H9 (cell line): Measurements from ENCODE around the gene CERS6. TPM values are rescaled to one million over a fixed set of nuclear protein-coding genes. Genes with fewer than 3 reads are reported as not detected.

Source experiments
- DNase-seq: peaks from one replicate; pipeline ENCODE4 v3.0.0-alpha.2; 2017
- H2AFZ ChIP-seq: one replicate; pipeline ENCODE4 v1.6.1; 2013; ENCODE audit warnings: mild to moderate bottlenecking, low read length, control low read depth, moderate library complexity
- H2AK5ac ChIP-seq: 2 replicates; pipeline ENCODE4 v1.6.1; 2013; ENCODE audit warnings: low read length, control low read depth, mixed read lengths; ENCODE audit not compliant: insufficient read length
- H2BK120ac ChIP-seq: one replicate; pipeline ENCODE4 v1.6.1; 2013; ENCODE audit warnings: low read depth, mild to moderate bottlenecking, low read length, control low read depth, inconsistent platforms; ENCODE audit not compliant: poor library complexity, severe bottlenecking
- H2BK12ac ChIP-seq: 2 replicates; pipeline ENCODE4 v1.6.1; 2013; ENCODE audit warnings: low read length, control low read depth, mixed read lengths, low read depth; ENCODE audit not compliant: insufficient read length
- H2BK15ac ChIP-seq: 2 replicates; pipeline ENCODE4 v1.6.1; 2013; ENCODE audit warnings: low read depth, low read length, control low read depth
- H2BK20ac ChIP-seq: one replicate; pipeline ENCODE4 v1.6.1; 2013; ENCODE audit warnings: low read depth, mild to moderate bottlenecking, low read length, control low read depth, inconsistent platforms; ENCODE audit not compliant: poor library complexity, severe bottlenecking
- H2BK5ac ChIP-seq: 2 replicates; pipeline ENCODE4 v1.6.1; 2013; ENCODE audit warnings: low read length, control low read depth, mixed read lengths; ENCODE audit not compliant: insufficient read length
- H3K14ac ChIP-seq: 2 replicates; pipeline ENCODE4 v1.6.1; 2013; ENCODE audit warnings: low read length, control low read depth; ENCODE audit not compliant: insufficient read depth
- H3K18ac ChIP-seq: 2 replicates; pipeline ENCODE4 v1.6.1; 2013; ENCODE audit warnings: low read depth, mild to moderate bottlenecking, mixed read lengths, low read length, control low read depth; ENCODE audit not compliant: insufficient read length
- H3K23ac ChIP-seq: 2 replicates; pipeline ENCODE4 v1.6.1; 2013; ENCODE audit warnings: low read length, control low read depth, mixed read lengths, low read depth; ENCODE audit not compliant: insufficient read length
- H3K23me2 ChIP-seq: 2 replicates; pipeline ENCODE4 v1.6.1; 2013; ENCODE audit warnings: low read depth, mild to moderate bottlenecking, mixed read lengths, low read length, control low read depth; ENCODE audit not compliant: insufficient read length, poor library complexity, severe bottlenecking
- H3K27ac ChIP-seq: 2 replicates; pipeline ENCODE4 v1.5.1; 2013; ENCODE audit warnings: low read length, control low read depth, mixed read lengths, low read depth; ENCODE audit not compliant: insufficient read length
- H3K27me3 ChIP-seq: 2 replicates; pipeline ENCODE4 v1.6.1; 2013; ENCODE audit warnings: low read length, control low read depth, inconsistent platforms; ENCODE audit not compliant: insufficient read depth
- H3K4ac ChIP-seq: 2 replicates; pipeline ENCODE4 v1.6.1; 2013; ENCODE audit warnings: low read depth, mild to moderate bottlenecking, control low read depth, inconsistent platforms, low read length, moderate library complexity
- H3K4me1 ChIP-seq: 2 replicates; pipeline ENCODE4 v1.6.1; 2013; ENCODE audit warnings: low read length, control low read depth, inconsistent platforms; ENCODE audit not compliant: insufficient read depth
- H3K4me2 ChIP-seq: 2 replicates; pipeline ENCODE4 v1.6.1; 2013; ENCODE audit warnings: low read length, control low read depth, mixed read lengths; ENCODE audit not compliant: insufficient read length, insufficient read depth
- H3K56ac ChIP-seq: 2 replicates; pipeline ENCODE4 v1.6.1; 2013; ENCODE audit warnings: low read depth, mild to moderate bottlenecking, mixed read lengths, low read length, control low read depth; ENCODE audit not compliant: insufficient read length
- H3K79me1 ChIP-seq: 2 replicates; pipeline ENCODE4 v1.6.1; 2013; ENCODE audit warnings: low read depth, mild to moderate bottlenecking, moderate library complexity, low read length, control low read depth, inconsistent platforms; ENCODE audit not compliant: insufficient read depth, poor library complexity, severe bottlenecking
- H3K79me2 ChIP-seq: 2 replicates; pipeline ENCODE4 v1.6.1; 2013; ENCODE audit warnings: low read length, control low read depth, inconsistent platforms; ENCODE audit not compliant: insufficient read depth
- H3K9ac ChIP-seq: 2 replicates; pipeline ENCODE4 v1.6.1; 2013; ENCODE audit warnings: low read length, control low read depth, mixed read lengths; ENCODE audit not compliant: insufficient read length; ENCODE audit errors: extremely low read depth
- H3K9me3 ChIP-seq: one replicate; pipeline ENCODE4 v1.6.1; 2013; ENCODE audit warnings: low read depth, low read length, inconsistent platforms; ENCODE audit not compliant: control insufficient read depth
- H3T11ph ChIP-seq: one replicate; pipeline ENCODE4 v1.6.1; 2013; ENCODE audit warnings: mild to moderate bottlenecking, low read length, control low read depth, inconsistent platforms
- H4K20me1 ChIP-seq: one replicate; pipeline ENCODE4 v1.6.1; 2013; ENCODE audit not compliant: control insufficient read depth, insufficient read length, insufficient read depth
- H4K5ac ChIP-seq: 2 replicates; pipeline ENCODE4 v1.6.1; 2013; ENCODE audit warnings: low read depth, mild to moderate bottlenecking, mixed read lengths, low read length, control low read depth; ENCODE audit not compliant: insufficient read length
- H4K8ac ChIP-seq: replicated peaks from 2 replicates; pipeline ENCODE4 v1.6.1; 2013; ENCODE audit warnings: low read length, control low read depth, mixed read lengths, low read depth; ENCODE audit not compliant: insufficient read length
- H4K91ac ChIP-seq: 2 replicates; pipeline ENCODE4 v1.6.1; 2013; ENCODE audit warnings: low read depth, mild to moderate bottlenecking, moderate library complexity, mixed read lengths, low read length, control low read depth; ENCODE audit not compliant: insufficient read length
- H3K27ac Mint-ChIP-seq, 3 experiments: 2 replicates in 2 of 3; 3 replicates in 1 of 3; pipeline ENCODE4 v1.8.0; 2020 to 2021; ENCODE audit warnings: mixed read lengths in 3 of 3, mild to moderate bottlenecking in 1 of 3, moderate library complexity in 1 of 3
- H3K27me3 Mint-ChIP-seq: 2 replicates; pipeline ENCODE4 v1.8.0; 2021; ENCODE audit warnings: low read depth, mild to moderate bottlenecking, moderate library complexity, mixed read lengths
- H3K36me3 Mint-ChIP-seq, 3 experiments: 2 replicates in 2 of 3; 3 replicates in 1 of 3; pipeline ENCODE4 v1.8.0; 2020 to 2021; ENCODE audit warnings: low read depth in 3 of 3, mixed read lengths in 3 of 3; ENCODE audit not compliant: insufficient read depth in 1 of 3
- H3K4me1 Mint-ChIP-seq, 2 experiments: 2 replicates each; pipeline ENCODE4 v1.8.0; 2020; ENCODE audit warnings: mixed read lengths in 2 of 2
- H3K4me3 Mint-ChIP-seq, 2 experiments: 2 replicates in 1 of 2; 3 replicates in 1 of 2; pipeline ENCODE4 v1.8.0; 2020 to 2021; ENCODE audit warnings: mild to moderate bottlenecking in 2 of 2, mixed read lengths in 2 of 2, moderate library complexity in 1 of 2
- H3K9me3 Mint-ChIP-seq, 2 experiments: 2 replicates in 1 of 2; 3 replicates in 1 of 2; pipeline ENCODE4 v1.8.0; 2020; ENCODE audit warnings: mild to moderate bottlenecking in 2 of 2, mixed read lengths in 2 of 2, moderate library complexity in 1 of 2
- WGBS: extraction: QIAGEN DNeasy Blood & Tissue Kit; methylation state at CpG from one replicate; pipeline ENCODE4 v1.1.7; 2013; ENCODE audit warnings: missing lambda C conversion rate, low lambda C conversion rate, mixed read lengths; ENCODE audit not compliant: insufficient read length; ENCODE audit errors: extremely low coverage; 5-methylcytosine and 5-hydroxymethylcytosine counted together
- total RNA-seq: library from RNA; stranded (reverse); gene quantifications from 2 replicates; pipeline ENCODE4 v1.2.1, GENCODE V29; 2021
- TF ChIP-seq, protein P1 (sequence below): fragments of 200-600 bp; sonication (generic); conservative IDR thresholded peaks from 3 replicates; pipeline ENCODE4 v1.8.0; 2021; ENCODE audit warnings: antibody characterized with exemption, mild to moderate bottlenecking

CERS6 gene
- total RNA-seq, 1 experiment from 2014 or later = 17.7 TPM

- Histone ChIP-seq H2BK120ac (no peak overlapping the region), H3T11ph (no peak overlapping the region), H3K9ac (no peak overlapping the region), H3K79me2 (peaks cover 5% of the 10 kb centered on the region; the same call in 1 of the 2 replicates), H2AK5ac (no peak overlapping the region), H4K20me1 (no peaks in the 10 kb centered on the region), H4K5ac (no peak overlapping the region), H4K8ac (no peak overlapping the region), H3K79me1 (peaks cover 6% of the 10 kb centered on the region), H3K27ac (no peak overlapping the region), H2BK20ac (no peak overlapping the region), H4K91ac (no peak overlapping the region), H3K23me2 (no peaks in the 10 kb centered on the region), H3K4ac (no peak overlapping the region), H3K4me2 (no peak overlapping the region), H3K18ac (no peak overlapping the region), H2BK15ac (no peak overlapping the region), H2AFZ (no peak overlapping the region), H3K56ac (no peak overlapping the region), H3K9me3 (no peaks in the 10 kb centered on the region), H3K14ac (no peak overlapping the region), H3K27me3 (no peaks in the 10 kb centered on the region), H2BK12ac (no peak overlapping the region), H3K23ac (no peak overlapping the region), H2BK5ac (no peak overlapping the region), H3K4me1 (peaks cover 5% of the 10 kb centered on the region; the same call in 1 of the 2 replicates)
- no peak for DNase-seq
- Mint-ChIP-seq H3K36me3 (peaks cover 0 to 6% (median 5%) of the 10 kb centered on the region in 3 experiments; a peak in 3 of 7 replicates), H3K9me3 (peaks cover 0 to 2% of the 10 kb centered on the region in 2 experiments; a peak in 2 of 5 replicates), H3K27ac (no peak overlapping the region), H3K4me3 (no peak overlapping the region), H3K4me1 (peaks cover 46 to 48% of the 10 kb centered on the region in 2 experiments), H3K27me3 (no peaks in the 10 kb centered on the region)
- TF ChIP-seq, protein P1, sequence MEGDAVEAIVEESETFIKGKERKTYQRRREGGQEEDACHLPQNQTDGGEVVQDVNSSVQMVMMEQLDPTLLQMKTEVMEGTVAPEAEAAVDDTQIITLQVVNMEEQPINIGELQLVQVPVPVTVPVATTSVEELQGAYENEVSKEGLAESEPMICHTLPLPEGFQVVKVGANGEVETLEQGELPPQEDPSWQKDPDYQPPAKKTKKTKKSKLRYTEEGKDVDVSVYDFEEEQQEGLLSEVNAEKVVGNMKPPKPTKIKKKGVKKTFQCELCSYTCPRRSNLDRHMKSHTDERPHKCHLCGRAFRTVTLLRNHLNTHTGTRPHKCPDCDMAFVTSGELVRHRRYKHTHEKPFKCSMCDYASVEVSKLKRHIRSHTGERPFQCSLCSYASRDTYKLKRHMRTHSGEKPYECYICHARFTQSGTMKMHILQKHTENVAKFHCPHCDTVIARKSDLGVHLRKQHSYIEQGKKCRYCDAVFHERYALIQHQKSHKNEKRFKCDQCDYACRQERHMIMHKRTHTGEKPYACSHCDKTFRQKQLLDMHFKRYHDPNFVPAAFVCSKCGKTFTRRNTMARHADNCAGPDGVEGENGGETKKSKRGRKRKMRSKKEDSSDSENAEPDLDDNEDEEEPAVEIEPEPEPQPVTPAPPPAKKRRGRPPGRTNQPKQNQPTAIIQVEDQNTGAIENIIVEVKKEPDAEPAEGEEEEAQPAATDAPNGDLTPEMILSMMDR = no peak
- WGBS = no CpG with 5 or more reads among the region's 2 CpGs
These were observed 73.2 kb downstream of the CERS6 start for GRCh38 chr2:168529054-168529833.
